ENCODE results near the gene NEFH.

Gene NEFH

GRCh38 chr22:29523761-29524160 is 43.7 kb downstream of the NEFH start:
- H3K36me3 ChIP-seq (ENCODE audit: insufficient read depth, low read length): peaks cover 87% of the 10 kb centered on the region
- WGBS: 97% methylated on average over 2 of the region's 2 CpGs

DNA sequence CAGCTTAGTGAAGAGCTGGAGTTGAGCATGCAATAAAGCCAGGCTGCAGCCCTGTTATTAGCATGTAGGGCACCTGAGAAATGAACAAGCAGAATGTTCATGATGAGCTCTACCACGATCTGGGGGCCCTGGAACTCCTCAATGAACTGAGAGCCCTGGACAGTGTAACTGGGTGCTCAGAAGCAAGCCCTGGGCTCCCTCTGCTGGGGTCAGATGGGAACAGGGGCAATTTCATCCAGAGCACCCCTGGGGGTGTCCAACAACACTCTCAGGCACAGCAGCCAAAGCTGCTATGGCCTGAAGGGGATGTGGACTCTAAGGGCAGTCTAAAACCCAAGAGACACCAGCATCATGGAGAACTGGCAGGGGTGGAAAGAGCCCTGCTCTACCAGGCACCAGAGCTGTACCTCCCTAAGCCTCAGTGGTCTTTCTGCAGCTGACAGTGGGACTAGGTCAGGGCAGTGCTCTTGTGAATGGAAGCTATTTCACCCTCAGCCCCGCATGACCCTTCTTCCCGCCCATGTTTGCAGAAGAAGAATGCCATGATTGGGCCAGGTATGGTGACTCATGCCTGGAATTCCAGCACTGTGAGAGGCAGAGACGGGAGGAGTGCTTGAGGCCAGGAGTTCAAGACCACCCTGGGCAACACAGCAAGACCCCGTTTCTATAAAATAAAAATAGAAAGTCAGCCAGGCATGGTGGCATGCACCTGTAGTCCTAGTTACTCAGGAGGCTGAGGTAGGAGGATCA is 44.6 kb downstream of the NEFH start:
- 92% methylated on average over 5 of the region's 5 CpGs for WGBS
- H3K27ac ChIP-seq (ENCODE audit: low read depth, low read length): no peak overlapping the region

More at GRCh38 chr22:29523761-29524160, 43.7 kb downstream of the NEFH start:
- Histone ChIP-seq H3K4me3 (ENCODE audit: low read length) (no peak overlapping the region), H3K9ac (ENCODE audit: low read depth, low read length) (no peak overlapping the region), H3K27me3 (ENCODE audit: insufficient read depth, low read length) (no peaks in the 10 kb centered on the region), H3K9me3 (ENCODE audit: insufficient read depth, low read depth, low read length) (no peaks in the 10 kb centered on the region), H3K4me1 (ENCODE audit: insufficient read depth, low read length) (no peaks in the 10 kb centered on the region), H3K27ac (ENCODE audit: low read depth, low read length) (no peak overlapping the region)

GRCh38 chr22:29528144-29528543 is 48.1 kb downstream of the NEFH start:
- WGBS: 96% methylated on average over 7 of the region's 7 CpGs
- no peak overlapping the region for H3K27ac ChIP-seq (ENCODE audit: low read depth, low read length)
- peaks cover 92% of the 10 kb centered on the region for H3K36me3 ChIP-seq (ENCODE audit: insufficient read depth, low read length)
- no peaks in the 10 kb centered on the region for H3K4me1 ChIP-seq (ENCODE audit: insufficient read depth, low read length)
- no peaks in the 10 kb centered on the region for H3K27me3 ChIP-seq (ENCODE audit: insufficient read depth, low read length)
- H3K4me3 ChIP-seq (ENCODE audit: low read length): no peak overlapping the region
- no peak overlapping the region for H3K9ac ChIP-seq (ENCODE audit: low read depth, low read length)
- no peaks in the 10 kb centered on the region for H3K9me3 ChIP-seq (ENCODE audit: insufficient read depth, low read depth, low read length)

More for the DNA sequence above, 44.6 kb downstream of the NEFH start:
- H3K36me3 ChIP-seq (ENCODE audit: insufficient read depth, low read length): peaks cover 87% of the 10 kb centered on the region
- no peaks in the 10 kb centered on the region for H3K4me1 ChIP-seq (ENCODE audit: insufficient read depth, low read length)
- no peak overlapping the region for H3K9ac ChIP-seq (ENCODE audit: low read depth, low read length)
- H3K9me3 ChIP-seq (ENCODE audit: insufficient read depth, low read depth, low read length): no peaks in the 10 kb centered on the region
- H3K4me3 ChIP-seq (ENCODE audit: low read length): no peak overlapping the region
- H3K27me3 ChIP-seq (ENCODE audit: insufficient read depth, low read length): no peaks in the 10 kb centered on the region

DNA sequence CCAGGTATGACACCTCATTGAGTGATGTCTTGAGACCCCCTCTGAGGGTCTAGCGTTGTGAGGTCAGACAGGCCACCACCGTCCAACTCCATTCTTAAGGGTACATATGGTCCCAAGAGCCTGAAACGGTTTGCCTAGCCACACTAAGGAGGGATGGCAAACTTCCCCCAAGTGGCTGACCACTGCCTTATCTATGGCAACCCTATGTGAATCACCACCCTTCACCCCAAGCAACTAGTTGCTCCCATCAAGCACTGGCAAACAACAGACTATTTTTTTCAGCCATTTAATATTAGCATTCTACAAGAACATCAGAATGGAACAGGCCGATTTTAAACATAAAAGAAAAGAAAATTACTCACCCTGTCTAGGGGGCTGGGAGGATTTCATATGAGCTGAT is 50.7 kb downstream of the NEFH start:
- WGBS: 93% methylated on average over 4 of the region's 4 CpGs
- Histone ChIP-seq H3K4me1 (ENCODE audit: insufficient read depth, low read length) (no peaks in the 10 kb centered on the region), H3K27ac (ENCODE audit: low read depth, low read length) (no peak overlapping the region), H3K4me3 (ENCODE audit: low read length) (no peak overlapping the region), H3K9me3 (ENCODE audit: insufficient read depth, low read depth, low read length) (no peaks in the 10 kb centered on the region), H3K36me3 (ENCODE audit: insufficient read depth, low read length) (peaks cover 90% of the 10 kb centered on the region), H3K27me3 (ENCODE audit: insufficient read depth, low read length) (no peaks in the 10 kb centered on the region), H3K9ac (ENCODE audit: low read depth, low read length) (no peak overlapping the region)

DNA sequence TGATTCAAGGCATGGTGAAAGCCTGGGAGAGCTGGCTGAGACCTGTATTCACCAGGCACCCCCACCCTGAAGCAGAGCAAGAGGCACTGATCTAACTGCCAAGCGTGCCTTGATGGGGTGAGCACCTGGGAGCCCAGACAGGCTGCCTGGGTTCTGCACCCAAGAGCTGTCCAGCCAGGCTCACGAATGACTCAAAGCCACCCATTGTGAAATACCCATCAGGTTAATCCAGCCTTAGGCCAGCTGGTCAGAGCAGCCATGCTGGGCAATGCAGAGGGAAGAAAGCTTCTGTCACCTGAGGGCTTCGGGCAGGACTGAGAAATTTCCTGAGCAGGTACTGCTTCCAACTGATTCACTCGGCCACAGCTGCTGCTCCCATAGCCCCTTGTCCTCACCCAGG is 51.4 kb downstream of the NEFH start:
- Histone ChIP-seq H3K27ac (ENCODE audit: low read depth, low read length) (no peak overlapping the region), H3K4me1 (ENCODE audit: insufficient read depth, low read length) (no peaks in the 10 kb centered on the region), H3K9me3 (ENCODE audit: insufficient read depth, low read depth, low read length) (no peaks in the 10 kb centered on the region), H3K9ac (ENCODE audit: low read depth, low read length) (no peak overlapping the region), H3K4me3 (ENCODE audit: low read length) (no peak overlapping the region), H3K27me3 (ENCODE audit: insufficient read depth, low read length) (no peaks in the 10 kb centered on the region), H3K36me3 (ENCODE audit: insufficient read depth, low read length) (peaks cover 92% of the 10 kb centered on the region)
- 91% methylated on average over 4 of the region's 4 CpGs for WGBS

DNA sequence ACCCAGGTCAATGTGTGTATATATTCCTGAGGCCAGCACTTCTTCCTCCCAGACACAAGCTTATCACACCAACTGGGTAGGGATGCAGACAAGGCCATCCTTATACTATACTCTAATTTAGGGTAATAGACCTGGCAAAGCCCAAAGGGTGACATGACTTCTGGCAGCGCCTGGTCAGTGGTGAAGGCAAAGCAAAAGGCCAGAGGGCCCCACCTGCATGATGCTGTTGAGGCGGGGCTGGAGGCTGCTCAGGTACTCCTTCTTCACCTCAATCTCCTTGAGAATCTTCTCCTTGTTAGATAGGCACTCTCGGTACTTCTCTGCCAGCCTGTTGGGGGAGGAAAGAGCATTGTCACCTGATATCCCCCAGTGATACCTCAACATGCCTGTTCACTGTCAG is 56.4 kb downstream of the NEFH start:
- no peak overlapping the region for H3K27ac ChIP-seq (ENCODE audit: low read depth, low read length)
- H3K9me3 ChIP-seq (ENCODE audit: insufficient read depth, low read depth, low read length): no peaks in the 10 kb centered on the region
- WGBS: 95% methylated on average over 3 of the region's 3 CpGs
- H3K4me3 ChIP-seq (ENCODE audit: low read length): no peak overlapping the region
- no peaks in the 10 kb centered on the region for H3K27me3 ChIP-seq (ENCODE audit: insufficient read depth, low read length)
- no peak overlapping the region for H3K9ac ChIP-seq (ENCODE audit: low read depth, low read length)
- peaks cover 96% of the 10 kb centered on the region for H3K36me3 ChIP-seq (ENCODE audit: insufficient read depth, low read length)
- no peaks in the 10 kb centered on the region for H3K4me1 ChIP-seq (ENCODE audit: insufficient read depth, low read length)

DNA sequence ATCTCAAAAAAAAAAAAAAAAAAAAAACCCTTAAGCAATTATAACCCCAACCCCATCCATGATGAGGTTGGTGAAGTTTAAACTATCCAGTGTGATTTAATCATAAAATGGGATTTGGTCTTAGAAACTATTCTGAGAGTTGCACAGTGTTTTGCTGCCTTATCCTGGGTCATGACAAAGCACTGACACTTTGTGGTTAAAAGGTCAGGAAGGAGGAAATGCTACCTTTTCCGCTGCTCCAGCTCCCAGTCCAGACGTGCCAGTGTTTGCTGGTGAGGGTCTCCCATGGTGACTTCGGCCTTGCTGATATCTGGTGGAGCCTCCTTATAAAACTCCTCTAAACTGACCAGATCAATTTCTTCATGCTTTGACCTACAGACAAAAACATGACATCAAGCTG is 59.1 kb downstream of the NEFH start:
- H3K9ac ChIP-seq (ENCODE audit: low read depth, low read length): no peak overlapping the region
- no peak overlapping the region for H3K4me3 ChIP-seq (ENCODE audit: low read length)
- WGBS: 92% methylated on average over 3 of the region's 3 CpGs
- no peaks in the 10 kb centered on the region for H3K4me1 ChIP-seq (ENCODE audit: insufficient read depth, low read length)
- no peak overlapping the region for H3K27ac ChIP-seq (ENCODE audit: low read depth, low read length)
- H3K36me3 ChIP-seq (ENCODE audit: insufficient read depth, low read length): peaks cover 93% of the 10 kb centered on the region
- H3K9me3 ChIP-seq (ENCODE audit: insufficient read depth, low read depth, low read length): no peaks in the 10 kb centered on the region
- no peaks in the 10 kb centered on the region for H3K27me3 ChIP-seq (ENCODE audit: insufficient read depth, low read length)

All from HUES64 (cell line).